ENCODE results near the gene SIDT1. TPM values are rescaled to one million over a fixed set of nuclear protein-coding genes. Genes with fewer than 3 reads are reported as not detected.

SIDT1 gene
- total RNA-seq, 2 donors from 2014 or later = 1.6 to 14.0 TPM

DNA sequence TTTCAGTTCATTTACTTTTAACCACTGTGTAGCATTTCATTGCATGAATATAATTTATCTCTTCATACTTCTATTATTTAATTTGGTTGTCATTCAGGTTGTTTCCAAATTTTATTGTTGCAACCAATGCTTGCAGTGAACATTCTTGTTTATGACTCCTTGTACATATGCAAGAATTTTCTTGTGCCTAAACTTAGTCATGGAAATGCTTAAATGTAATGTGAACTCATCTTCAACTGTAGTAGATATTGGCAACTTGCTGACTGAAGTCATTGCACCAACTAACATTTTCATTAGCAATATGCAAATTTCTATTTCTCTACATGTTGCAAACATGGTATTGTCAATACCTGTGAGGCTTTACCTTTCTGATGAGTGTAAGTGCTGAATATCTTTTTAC lies 26.7 kb downstream of the SIDT1 start:
- no peaks in the 10 kb centered on the region for H3K4me1 ChIP-seq (ENCODE audit: control insufficient read depth in 1 of 2, low read depth in 2 of 2)
- H3K4me3 ChIP-seq = no peak overlapping the region
- no peak for ATAC-seq (ENCODE audit: insufficient number of reproducible peaks, low FRiP score, low read depth)
- H3K27ac ChIP-seq = no peak overlapping the region
- TF ChIP-seq, protein P1, sequence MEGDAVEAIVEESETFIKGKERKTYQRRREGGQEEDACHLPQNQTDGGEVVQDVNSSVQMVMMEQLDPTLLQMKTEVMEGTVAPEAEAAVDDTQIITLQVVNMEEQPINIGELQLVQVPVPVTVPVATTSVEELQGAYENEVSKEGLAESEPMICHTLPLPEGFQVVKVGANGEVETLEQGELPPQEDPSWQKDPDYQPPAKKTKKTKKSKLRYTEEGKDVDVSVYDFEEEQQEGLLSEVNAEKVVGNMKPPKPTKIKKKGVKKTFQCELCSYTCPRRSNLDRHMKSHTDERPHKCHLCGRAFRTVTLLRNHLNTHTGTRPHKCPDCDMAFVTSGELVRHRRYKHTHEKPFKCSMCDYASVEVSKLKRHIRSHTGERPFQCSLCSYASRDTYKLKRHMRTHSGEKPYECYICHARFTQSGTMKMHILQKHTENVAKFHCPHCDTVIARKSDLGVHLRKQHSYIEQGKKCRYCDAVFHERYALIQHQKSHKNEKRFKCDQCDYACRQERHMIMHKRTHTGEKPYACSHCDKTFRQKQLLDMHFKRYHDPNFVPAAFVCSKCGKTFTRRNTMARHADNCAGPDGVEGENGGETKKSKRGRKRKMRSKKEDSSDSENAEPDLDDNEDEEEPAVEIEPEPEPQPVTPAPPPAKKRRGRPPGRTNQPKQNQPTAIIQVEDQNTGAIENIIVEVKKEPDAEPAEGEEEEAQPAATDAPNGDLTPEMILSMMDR (IDR thresholded peaks at IDR 0.05) = no peak
- no peak for DNase-seq (ENCODE audit: low spot score)
- no peaks in the 10 kb centered on the region for H3K9me3 ChIP-seq
- H3K36me3 ChIP-seq = no peaks in the 10 kb centered on the region
- H3K27me3 ChIP-seq (replicated peaks; ENCODE audit: insufficient read depth) = no peaks in the 10 kb centered on the region

DNA sequence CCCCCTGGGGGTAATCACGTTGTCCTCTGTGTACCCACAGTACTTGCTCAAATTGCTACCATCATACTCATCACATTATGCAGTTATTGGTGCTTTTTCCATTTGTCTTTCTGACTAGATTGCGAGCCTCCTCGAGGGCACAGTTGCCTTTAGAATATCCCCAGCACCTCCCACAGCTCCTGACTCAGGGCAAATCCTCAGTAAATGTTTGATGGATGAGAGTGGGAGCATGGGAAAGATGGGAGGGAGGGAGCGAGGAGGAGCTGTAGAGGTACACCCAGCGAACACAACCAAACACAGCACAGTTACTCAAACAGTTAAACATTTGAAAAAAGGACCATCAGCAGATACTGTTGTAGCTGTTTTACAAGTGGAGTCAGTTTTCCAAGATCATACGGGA lies 27.9 kb downstream of the SIDT1 start:
- no peak for ATAC-seq (ENCODE audit: insufficient number of reproducible peaks, low FRiP score, low read depth)
- no peak for DNase-seq (ENCODE audit: low spot score)
- Histone ChIP-seq H3K27me3 (replicated peaks; ENCODE audit: insufficient read depth) (no peaks in the 10 kb centered on the region), H3K4me3 (no peak overlapping the region), H3K4me1 (ENCODE audit: control insufficient read depth in 1 of 2, low read depth in 2 of 2) (no peaks in the 10 kb centered on the region), H3K9me3 (no peaks in the 10 kb centered on the region), H3K36me3 (no peaks in the 10 kb centered on the region), H3K27ac (no peak overlapping the region)
- TF ChIP-seq, protein P1 (IDR thresholded peaks at IDR 0.05) = no peak

DNA sequence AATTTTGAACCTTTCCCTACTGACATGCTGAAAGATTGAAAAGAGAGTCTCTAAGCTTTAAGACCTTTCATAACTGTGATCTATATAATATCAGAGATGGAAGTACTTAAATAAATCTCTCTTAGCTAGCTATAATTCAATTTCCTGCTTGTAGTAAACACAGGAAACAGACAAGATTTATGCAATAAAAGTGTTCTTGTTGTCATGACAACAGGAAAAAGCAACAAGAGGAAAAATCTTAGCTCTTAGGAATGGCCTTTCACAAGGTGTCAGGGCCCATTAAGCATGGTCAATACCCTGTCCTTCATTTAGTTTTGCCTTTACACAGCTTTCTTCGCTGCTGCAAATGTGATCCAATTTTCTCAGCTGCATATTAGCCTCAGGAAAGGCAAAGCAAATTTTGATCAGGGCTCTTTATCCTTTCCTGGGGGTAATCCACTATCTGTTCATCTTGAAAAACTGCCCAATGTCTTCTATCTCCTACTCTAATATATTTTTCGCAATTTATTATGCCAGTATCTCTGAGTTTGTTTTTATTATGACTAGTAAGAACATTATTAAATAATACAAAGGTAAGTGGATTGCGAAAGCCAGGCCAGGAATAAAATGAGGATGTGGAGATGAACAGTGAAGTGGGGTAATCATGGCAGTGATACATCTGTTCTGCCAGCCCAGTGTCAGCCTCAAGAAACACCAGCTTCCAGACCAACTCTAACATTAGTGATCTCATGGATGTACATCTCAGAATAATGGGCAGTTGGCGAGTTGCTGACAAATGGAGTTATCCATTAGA lies 28.7 kb downstream of the SIDT1 start:
- H3K4me1 ChIP-seq (ENCODE audit: control insufficient read depth in 1 of 2, low read depth in 2 of 2) = no peaks in the 10 kb centered on the region
- TF ChIP-seq, protein P1 (IDR thresholded peaks at IDR 0.05) = no peak
- no peak overlapping the region for H3K4me3 ChIP-seq
- ATAC-seq (ENCODE audit: insufficient number of reproducible peaks, low FRiP score, low read depth) (no peak), DNase-seq (ENCODE audit: low spot score) (no peak)
- no peaks in the 10 kb centered on the region for H3K9me3 ChIP-seq
- no peaks in the 10 kb centered on the region for H3K27me3 ChIP-seq (replicated peaks; ENCODE audit: insufficient read depth)
- H3K27ac ChIP-seq = no peak overlapping the region
- H3K36me3 ChIP-seq = no peaks in the 10 kb centered on the region

DNA sequence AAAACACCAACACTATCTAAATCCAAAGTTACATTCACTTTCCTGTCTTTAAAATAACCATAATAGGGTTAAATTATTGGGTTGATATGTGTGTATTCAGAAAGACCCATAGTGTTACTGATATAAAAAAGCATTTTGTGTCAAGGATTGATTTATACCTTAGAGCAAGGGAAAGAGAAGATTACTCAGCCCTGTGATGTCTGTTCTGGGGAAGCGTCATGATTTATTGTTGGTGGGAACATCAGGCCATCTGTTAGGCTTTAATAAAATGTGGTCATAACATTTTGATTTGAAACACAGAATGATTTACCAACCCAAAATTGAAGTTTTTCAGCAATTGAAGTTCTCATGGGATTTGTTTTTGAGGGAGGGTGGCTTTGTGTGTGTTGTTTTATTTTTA lies 33.2 kb downstream of the SIDT1 start:
- no peaks in the 10 kb centered on the region for H3K36me3 ChIP-seq
- no peak for ATAC-seq (ENCODE audit: insufficient number of reproducible peaks, low FRiP score, low read depth)
- no peak overlapping the region for H3K4me3 ChIP-seq
- TF ChIP-seq, protein P1 (IDR thresholded peaks at IDR 0.05) = no peak
- H3K4me1 ChIP-seq (ENCODE audit: control insufficient read depth in 1 of 2, low read depth in 2 of 2) = no peaks in the 10 kb centered on the region
- H3K27ac ChIP-seq = no peak overlapping the region
- no peak for DNase-seq (ENCODE audit: low spot score)
- H3K9me3 ChIP-seq = no peaks in the 10 kb centered on the region
- no peaks in the 10 kb centered on the region for H3K27me3 ChIP-seq (replicated peaks; ENCODE audit: insufficient read depth)

DNA sequence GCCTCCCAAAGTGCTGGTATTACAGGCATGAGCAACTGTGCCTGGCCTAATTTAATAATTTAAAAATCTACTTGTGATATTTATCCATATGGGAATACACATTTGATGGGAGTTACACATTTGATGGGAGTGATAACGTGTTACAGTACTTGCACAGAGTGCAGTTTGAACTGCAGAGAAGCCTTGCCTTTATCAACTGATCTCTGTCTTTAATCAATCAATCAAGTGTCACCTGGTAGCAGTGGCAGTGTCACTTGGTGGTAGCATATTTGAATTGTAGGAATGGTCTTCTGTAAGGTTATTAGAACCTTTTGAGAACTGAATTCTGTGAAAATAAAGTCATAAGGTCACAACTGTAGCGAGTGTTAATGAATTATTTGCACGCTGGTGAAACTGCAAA lies 37.8 kb downstream of the SIDT1 start:
- no peak for DNase-seq (ENCODE audit: low spot score)
- ATAC-seq (ENCODE audit: insufficient number of reproducible peaks, low FRiP score, low read depth) = no peak
- Histone ChIP-seq H3K27ac (no peak overlapping the region), H3K27me3 (replicated peaks; ENCODE audit: insufficient read depth) (no peaks in the 10 kb centered on the region), H3K36me3 (no peaks in the 10 kb centered on the region), H3K4me1 (ENCODE audit: control insufficient read depth in 1 of 2, low read depth in 2 of 2) (no peaks in the 10 kb centered on the region), H3K4me3 (no peak overlapping the region), H3K9me3 (no peaks in the 10 kb centered on the region)
- TF ChIP-seq, protein P1 (IDR thresholded peaks at IDR 0.05) = no peak
